ENCODE measurements around the gene SEC14L1.

Gene SEC14L1

GRCh38 chr17:77163001-77163400, 22.2 kb downstream of the SEC14L1 start:
- DNase-seq (ENCODE audit: low read depth), result no peak
- H3K4me3 ChIP-seq (ENCODE audit: low read length), result no peak overlapping the region
- TF ChIP-seq CTCF (conservative IDR thresholded peaks at IDR 0.05; ENCODE audit: low read length), result no peak

DNA sequence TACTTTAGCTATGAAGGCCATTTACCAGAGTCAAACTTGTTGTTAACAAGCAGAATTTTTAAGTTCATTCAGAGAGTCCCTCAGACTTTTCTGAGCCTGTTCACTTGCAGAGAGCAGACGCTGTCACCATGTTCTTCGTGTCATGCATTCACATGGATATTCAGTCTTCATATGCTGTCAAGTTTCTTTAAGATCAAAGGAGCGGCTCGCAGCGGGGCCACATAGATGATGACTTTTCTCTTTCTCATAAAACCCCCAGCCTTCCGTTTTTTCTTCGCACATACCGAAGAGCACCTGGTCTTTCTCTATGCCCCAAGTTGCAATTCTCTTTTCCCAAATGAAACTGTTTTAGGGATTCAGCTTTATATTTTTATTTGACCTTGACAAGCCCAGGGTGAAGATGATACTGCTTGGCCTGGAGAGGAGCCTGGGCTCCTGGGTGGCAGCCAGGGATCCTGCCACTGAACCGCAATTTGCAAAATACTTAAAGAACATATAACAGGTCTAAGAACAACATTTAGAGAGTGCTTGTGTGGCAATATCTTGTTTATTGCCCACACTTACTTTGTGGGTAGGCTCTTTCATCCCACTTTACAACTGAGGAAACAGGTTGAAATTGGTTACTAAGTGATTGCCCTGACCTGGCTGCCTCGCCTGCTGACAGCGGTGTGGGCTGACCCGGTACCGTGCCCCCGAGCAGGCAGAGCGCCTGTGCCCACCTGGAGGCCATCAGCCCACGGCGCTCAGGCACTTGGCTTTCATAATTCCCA, 22.9 kb downstream of the SEC14L1 start:
- TF ChIP-seq CTCF (conservative IDR thresholded peaks at IDR 0.05; ENCODE audit: low read length), result no peak
- no peak for DNase-seq (ENCODE audit: low read depth)
- H3K4me3 ChIP-seq (ENCODE audit: low read length), result no peak overlapping the region

GRCh38 chr17:77164483-77165091, 23.8 kb downstream of the SEC14L1 start:
- no peak for TF ChIP-seq CTCF (conservative IDR thresholded peaks at IDR 0.05; ENCODE audit: low read length)
- H3K4me3 ChIP-seq (ENCODE audit: low read length), result no peak overlapping the region
- no peak for DNase-seq (ENCODE audit: low read depth)

DNA sequence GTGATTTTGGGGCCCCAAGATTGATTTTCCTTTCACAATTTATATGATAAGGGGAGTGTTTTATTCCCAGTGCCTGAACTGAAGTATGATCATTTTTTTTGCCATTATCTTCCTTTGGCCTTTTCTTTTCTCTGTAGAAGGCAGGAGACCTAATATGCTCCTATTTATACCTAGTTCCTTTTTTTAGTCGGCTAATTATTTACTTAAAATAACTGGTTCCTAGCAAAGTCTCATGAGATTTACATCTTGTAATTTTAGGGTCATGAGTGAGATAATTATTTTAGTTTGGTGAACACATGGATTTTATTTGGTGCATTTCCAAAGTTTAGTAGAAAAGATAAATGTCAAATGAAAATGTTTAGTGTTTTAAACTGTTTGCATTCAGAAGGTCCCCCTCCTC, 24.8 kb downstream of the SEC14L1 start:
- no peak overlapping the region for H3K4me3 ChIP-seq (ENCODE audit: low read length)
- no peak for TF ChIP-seq CTCF (conservative IDR thresholded peaks at IDR 0.05; ENCODE audit: low read length)
- no peak for DNase-seq (ENCODE audit: low read depth)

DNA sequence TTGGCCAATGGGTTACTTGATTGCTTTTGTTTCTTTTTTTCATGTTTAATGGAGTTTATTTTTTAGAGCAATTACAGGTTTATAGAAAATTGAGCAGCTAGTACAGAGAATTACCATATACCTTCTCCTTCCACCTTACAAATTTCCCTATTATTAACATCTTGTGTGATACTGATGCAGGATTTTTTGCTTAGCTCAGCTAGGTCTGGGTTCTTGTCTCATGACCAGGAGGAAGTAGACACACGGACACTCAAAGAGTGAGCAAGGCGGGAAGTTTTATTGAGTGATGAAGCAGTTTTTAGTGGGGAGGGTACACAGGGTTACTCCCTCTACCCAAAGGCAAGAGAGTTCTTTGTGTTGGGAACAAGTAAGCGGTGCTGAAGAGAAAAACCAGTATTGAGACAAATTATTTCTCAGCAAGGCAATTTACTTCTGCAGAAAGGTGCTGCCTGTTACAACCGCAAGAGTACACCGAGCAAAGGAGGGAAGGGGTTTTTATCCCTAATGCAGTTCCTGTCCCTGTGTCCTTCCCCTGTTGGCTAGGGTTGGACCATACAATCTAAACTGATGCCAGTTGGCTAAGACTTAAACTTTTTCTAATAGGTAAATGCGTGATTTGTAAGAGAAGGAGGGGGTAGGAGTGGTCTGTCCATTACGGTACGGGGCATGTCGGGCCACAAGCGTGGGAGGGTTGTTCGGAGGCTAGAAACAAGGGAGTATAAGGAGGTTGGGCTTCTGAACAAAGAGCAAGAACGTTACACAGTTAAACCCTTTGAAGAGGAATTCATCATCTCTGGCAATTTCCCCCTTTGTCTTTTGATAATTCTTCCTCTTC, 26.9 kb downstream of the SEC14L1 start:
- no peak for DNase-seq (ENCODE audit: low read depth)
- no peak overlapping the region for H3K4me3 ChIP-seq (ENCODE audit: low read length)
- no peak for TF ChIP-seq CTCF (conservative IDR thresholded peaks at IDR 0.05; ENCODE audit: low read length)

DNA sequence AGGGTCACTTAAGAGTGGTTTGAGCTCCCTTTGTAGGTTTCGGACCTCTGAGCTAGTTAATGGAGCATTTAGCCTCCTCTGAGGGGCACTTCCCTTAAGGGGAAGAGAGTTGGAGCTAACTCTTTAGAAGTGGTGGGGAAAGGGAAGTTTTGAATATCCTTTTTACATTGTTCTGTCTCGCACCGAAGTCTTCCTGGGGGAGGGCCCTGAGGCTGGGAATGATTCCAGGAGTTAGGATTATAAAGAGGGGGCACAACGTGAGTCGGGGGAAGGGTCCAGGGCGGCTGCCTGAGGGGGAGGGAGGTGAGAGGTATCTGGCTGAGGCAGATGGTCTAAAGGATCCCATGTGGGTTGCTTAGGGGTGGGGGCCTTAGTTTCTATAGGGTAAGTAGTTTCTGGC, 32.3 kb downstream of the SEC14L1 start:
- H3K4me3 ChIP-seq (ENCODE audit: low read length), result no peak overlapping the region
- no peak for DNase-seq (ENCODE audit: low read depth)

More for the DNA sequence above, 32.3 kb downstream of the SEC14L1 start:
- TF ChIP-seq CTCF (conservative IDR thresholded peaks at IDR 0.05; ENCODE audit: low read length), result no peak

Measured in AG10803 (cell line).